Measurements from ENCODE around the gene CCDC57. TPM values are rescaled to one million over a fixed set of nuclear protein-coding genes. Genes with fewer than 3 reads are reported as not detected.
"Not testable (repeated sequence)": the region's sequence is repeated elsewhere in the genome, so short reads cannot be mapped to it uniquely, and the experiment has no call there.

Gene CCDC57, protein sequence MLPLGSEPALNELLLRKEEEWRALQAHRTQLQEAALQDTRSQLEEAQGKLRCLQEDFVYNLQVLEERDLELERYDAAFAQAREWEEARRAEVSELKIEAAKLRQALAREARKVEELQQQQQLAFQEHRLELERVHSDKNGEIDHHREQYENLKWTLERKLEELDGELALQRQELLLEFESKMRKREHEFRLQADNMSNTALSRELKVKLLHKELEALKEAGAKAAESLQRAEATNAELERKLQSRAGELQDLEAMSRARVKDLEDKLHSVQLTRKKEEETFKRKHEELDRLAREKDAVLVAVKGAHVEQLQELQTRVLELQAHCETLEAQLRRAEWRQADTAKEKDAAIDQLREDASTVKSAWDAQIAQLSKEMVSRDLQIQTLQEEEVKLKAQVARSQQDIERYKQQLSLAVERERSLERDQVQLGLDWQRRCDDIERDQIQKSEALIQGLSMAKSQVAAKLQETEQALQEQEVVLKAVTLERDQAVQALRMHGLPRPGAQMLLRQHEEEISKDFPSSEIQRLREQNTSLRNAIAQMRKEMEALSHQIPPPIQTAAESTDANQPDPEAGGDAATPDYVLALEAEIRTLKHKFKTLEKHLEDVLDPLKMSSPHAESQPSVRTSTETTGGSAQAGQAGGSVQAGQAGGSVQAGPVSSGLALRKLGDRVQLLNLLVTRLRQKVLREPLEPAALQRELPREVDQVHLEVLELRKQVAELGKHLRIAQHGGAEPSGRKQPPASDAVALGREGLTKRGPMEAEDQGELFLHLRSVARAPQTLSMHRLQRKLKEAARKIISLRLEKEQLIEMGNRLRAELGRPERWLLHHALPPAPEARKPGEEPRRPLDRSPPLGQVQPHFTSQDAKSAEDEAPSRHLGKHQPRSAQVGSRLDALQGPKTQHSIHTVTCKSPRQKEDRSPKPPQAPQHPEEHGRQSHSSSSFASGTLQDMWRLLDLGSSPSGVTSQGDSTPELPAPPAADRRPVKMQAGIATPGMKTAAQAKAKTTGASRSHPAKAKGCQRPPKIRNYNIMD
- 45.6 TPM for polyA plus RNA-seq
- long read RNA-seq, donor 1: 0 reads
- long read RNA-seq, donor 2, partial matches to known transcripts: 0 of 3 reads
- long read RNA-seq, donor 2, other reads (novel, unspliced or antisense): 0 of 3 reads
- long read RNA-seq, donor 3: 0 reads
- long read RNA-seq, donor 4: 0 reads
- long read RNA-seq, donor 5, partial matches to known transcripts: 0 of 4 reads
- long read RNA-seq, donor 5, other reads (novel, unspliced or antisense): 0 of 4 reads
- long read RNA-seq, donor 6, transcript CCDC57-219 (2 exons, 513 nt): major isoform, 6 of 11 reads
- long read RNA-seq, donor 6, partial matches to known transcripts: 0 of 11 reads
- long read RNA-seq, donor 6, other reads (novel, unspliced or antisense): 5 of 11 reads
- long read RNA-seq, donor 7, partial matches to known transcripts: 0 of 3 reads
- long read RNA-seq, donor 7, other reads (novel, unspliced or antisense): 0 of 3 reads
- long read RNA-seq, donor 8, partial matches to known transcripts: 0 of 3 reads
- long read RNA-seq, donor 8, other reads (novel, unspliced or antisense): 0 of 3 reads
- long read RNA-seq, donor 9, partial matches to known transcripts: 0 of 3 reads
- long read RNA-seq, donor 9, other reads (novel, unspliced or antisense): 0 of 3 reads
- long read RNA-seq, donor 10, partial matches to known transcripts: 0 of 2 reads
- long read RNA-seq, donor 10, other reads (novel, unspliced or antisense): 0 of 2 reads
- long read RNA-seq, donor 11, transcript CCDC57-219 (2 exons, 513 nt): major isoform, 7 of 7 reads
- long read RNA-seq, donor 11, partial matches to known transcripts: 0 of 7 reads
- long read RNA-seq, donor 11, other reads (novel, unspliced or antisense): 0 of 7 reads

DNA sequence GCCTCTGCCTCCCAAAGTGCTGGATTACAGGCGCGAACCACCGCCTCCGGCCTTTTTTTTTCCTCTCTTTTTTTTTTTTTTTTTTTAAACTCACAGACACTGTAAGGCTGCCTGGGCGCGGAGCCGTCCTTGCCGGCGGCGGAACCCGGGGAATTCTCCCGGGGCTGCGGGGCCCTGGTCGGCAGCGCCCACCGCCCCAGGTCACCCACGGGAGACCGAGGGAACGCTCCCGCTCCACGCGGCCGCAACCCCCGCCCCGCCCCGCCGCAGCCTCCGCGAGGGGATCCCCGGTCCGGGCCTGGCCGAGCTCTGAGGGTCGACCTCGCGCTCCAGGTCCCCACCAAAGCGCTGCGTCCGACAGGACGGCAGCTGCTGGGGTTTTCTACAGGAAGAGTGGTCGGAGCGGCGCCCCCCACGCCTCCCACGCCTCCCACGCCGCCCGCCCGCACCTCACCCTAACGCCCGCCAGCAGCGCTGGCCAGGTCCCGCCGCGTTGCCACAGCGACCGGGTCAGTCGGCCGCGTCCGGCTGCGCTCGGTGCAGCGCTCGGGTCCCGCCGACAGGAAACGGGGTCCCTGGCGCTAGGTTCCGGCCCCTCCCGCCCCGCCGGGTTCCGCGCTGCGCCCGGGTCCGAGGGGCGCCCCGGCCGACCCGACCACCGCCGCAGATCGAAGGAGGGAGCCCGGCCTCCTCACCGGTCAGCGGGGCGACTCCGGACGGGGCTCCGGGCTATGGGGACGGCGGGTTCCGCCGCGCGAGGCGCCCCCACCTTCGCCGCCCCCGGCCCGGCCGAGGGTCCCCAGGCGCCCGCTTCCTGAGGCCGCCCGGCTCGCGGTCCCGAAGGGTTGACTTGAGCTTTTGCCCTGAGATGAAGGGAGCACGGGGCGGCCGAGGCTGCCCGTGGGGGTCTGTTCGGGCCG is at the start of gene CCDC57:
CCDC57 (minus strand) TSS at position 512 of the 920 bp plus-strand sequence. CDS start 10,898 bp downstream, outside the sequence.
- Histone ChIP-seq H3K9me3 (ENCODE audit: control insufficient read depth, low read depth, low read length) (no peaks in the 10 kb centered on the region), H3K36me3 (ENCODE audit: control insufficient read depth, insufficient read depth, low read length) (no peaks in the 10 kb centered on the region), H3K4me1 (ENCODE audit: control insufficient read depth, insufficient read depth, low read length) (no peaks in the 10 kb centered on the region), H3K27me3 (ENCODE audit: control insufficient read depth, insufficient read depth, low read length) (no peaks in the 10 kb centered on the region), H3K27ac (ENCODE audit: low read length) (no peak within 1 kb of the TSS), H3K4me3 (ENCODE audit: low read length) (peak within 1 kb of the TSS; percentile 68)
- DNase-seq: peak; percentile 64 to 78
- no CpG with 5 or more reads among the region's 116 CpGs for WGBS (ENCODE audit: insufficient coverage, low lambda C conversion rate)

GRCh38 chr17:82262344-82262743 is 49.7 kb upstream of the CCDC57 start:
- peaks cover 86% of the 10 kb centered on the region for H3K36me3 ChIP-seq (ENCODE audit: control insufficient read depth, insufficient read depth, low read length)
- no CpG with 5 or more reads among the region's 4 CpGs for WGBS (ENCODE audit: insufficient coverage, low lambda C conversion rate)
- DNase-seq: no peak
- no peaks in the 10 kb centered on the region for H3K9me3 ChIP-seq (ENCODE audit: control insufficient read depth, low read depth, low read length)
- no peaks in the 10 kb centered on the region for H3K27me3 ChIP-seq (ENCODE audit: control insufficient read depth, insufficient read depth, low read length)
- H3K27ac ChIP-seq (ENCODE audit: low read length): no peak overlapping the region
- peaks cover 13% of the 10 kb centered on the region for H3K4me1 ChIP-seq (ENCODE audit: control insufficient read depth, insufficient read depth, low read length)
- H3K4me3 ChIP-seq (ENCODE audit: low read length): no peak overlapping the region

DNA sequence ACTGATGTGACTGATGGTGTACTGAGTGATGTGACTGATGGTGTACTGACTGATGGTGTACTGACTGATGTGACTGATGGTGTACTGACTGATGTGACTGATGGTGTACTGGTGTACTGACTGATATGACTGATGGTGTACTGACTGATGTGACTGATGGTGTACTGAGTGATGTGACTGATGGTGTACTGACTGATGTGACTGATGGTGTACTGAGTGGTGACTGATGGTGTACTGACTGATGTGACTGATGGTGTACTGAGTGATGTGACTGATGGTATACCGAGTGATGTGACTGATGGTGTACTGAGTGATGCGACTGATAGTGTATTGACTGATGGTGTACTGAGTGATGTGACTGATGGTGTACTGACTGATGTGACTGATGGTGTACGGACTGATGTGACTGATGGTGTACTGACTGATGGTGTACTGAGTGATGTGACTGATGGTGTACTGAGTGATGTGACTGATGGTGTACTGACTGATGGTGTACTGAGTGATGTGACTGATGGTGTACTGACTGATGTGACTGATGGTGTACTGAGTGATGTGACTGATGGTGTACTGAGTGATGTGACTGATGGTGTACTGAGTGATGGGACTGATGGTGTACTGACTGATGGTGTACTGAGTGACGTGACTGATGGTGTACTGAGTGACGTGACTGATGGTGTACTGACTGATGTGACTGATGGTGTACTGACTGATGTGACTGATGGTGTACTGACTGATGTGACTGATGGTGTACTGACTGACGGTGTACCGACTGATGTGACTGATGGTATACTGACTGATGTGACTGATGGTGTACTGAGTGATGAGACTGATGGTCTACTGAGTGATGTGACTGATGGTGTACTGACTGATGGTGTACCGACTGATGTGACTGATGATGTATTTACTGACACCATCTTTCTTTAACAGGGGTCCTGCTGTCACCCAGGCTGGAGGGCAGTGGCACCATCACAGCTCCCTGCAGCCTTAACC is 47.6 kb upstream of the CCDC57 start:
- not testable (repeated sequence) for H3K9me3 ChIP-seq (ENCODE audit: control insufficient read depth, low read depth, low read length)
- peaks cover 85% of the 10 kb centered on the region for H3K36me3 ChIP-seq (ENCODE audit: control insufficient read depth, insufficient read depth, low read length)
- WGBS (ENCODE audit: insufficient coverage, low lambda C conversion rate): 100% methylated on average over 2 of the region's 8 CpGs

GRCh38 chr17:82258555-82258954 is 45.9 kb upstream of the CCDC57 start:
- Histone ChIP-seq H3K27me3 (ENCODE audit: control insufficient read depth, insufficient read depth, low read length) (no peaks in the 10 kb centered on the region), H3K4me1 (ENCODE audit: control insufficient read depth, insufficient read depth, low read length) (no peaks in the 10 kb centered on the region), H3K4me3 (ENCODE audit: low read length) (no peak overlapping the region), H3K36me3 (ENCODE audit: control insufficient read depth, insufficient read depth, low read length) (peaks cover 76% of the 10 kb centered on the region), H3K27ac (ENCODE audit: low read length) (no peak overlapping the region), H3K9me3 (ENCODE audit: control insufficient read depth, low read depth, low read length) (peaks cover 13% of the 10 kb centered on the region)
- WGBS (ENCODE audit: insufficient coverage, low lambda C conversion rate): 86% methylated on average over 1 of the region's 5 CpGs
- DNase-seq: no peak

More for the DNA sequence above, 47.6 kb upstream of the CCDC57 start:
- H3K4me1 ChIP-seq (ENCODE audit: control insufficient read depth, insufficient read depth, low read length); H3K27me3 ChIP-seq (ENCODE audit: control insufficient read depth, insufficient read depth, low read length); H3K4me3 ChIP-seq (ENCODE audit: low read length); DNase-seq; H3K27ac ChIP-seq (ENCODE audit: low read length): not testable (repeated sequence)

DNA sequence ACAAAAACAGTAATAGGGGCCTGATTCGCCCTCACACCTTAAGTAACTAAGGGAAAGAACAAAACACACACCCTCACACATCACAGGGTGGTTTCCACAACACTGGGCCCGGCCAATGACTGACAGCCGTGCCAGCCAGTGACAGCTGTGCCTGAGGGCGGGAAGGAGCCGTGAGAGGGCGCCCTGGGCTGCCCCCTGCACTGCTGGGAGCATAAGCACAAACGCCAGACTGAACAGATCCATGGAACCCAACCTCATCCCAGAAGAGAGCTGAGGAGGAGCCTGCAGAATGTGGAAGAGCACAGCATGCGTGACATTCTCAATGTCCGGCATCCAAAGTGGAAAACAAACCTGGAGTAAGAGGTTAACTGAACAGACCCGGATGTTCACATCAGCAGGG is 44.8 kb upstream of the CCDC57 start:
- Histone ChIP-seq H3K4me3 (ENCODE audit: low read length) (no peak overlapping the region), H3K4me1 (ENCODE audit: control insufficient read depth, insufficient read depth, low read length) (no peaks in the 10 kb centered on the region), H3K27me3 (ENCODE audit: control insufficient read depth, insufficient read depth, low read length) (no peaks in the 10 kb centered on the region), H3K36me3 (ENCODE audit: control insufficient read depth, insufficient read depth, low read length) (peaks cover 77% of the 10 kb centered on the region), H3K9me3 (ENCODE audit: control insufficient read depth, low read depth, low read length) (peaks cover 13% of the 10 kb centered on the region), H3K27ac (ENCODE audit: low read length) (no peak overlapping the region)
- no CpG with 5 or more reads among the region's 10 CpGs for WGBS (ENCODE audit: insufficient coverage, low lambda C conversion rate)
- peak in 1 of 2 donors; percentile 38 for DNase-seq

DNA sequence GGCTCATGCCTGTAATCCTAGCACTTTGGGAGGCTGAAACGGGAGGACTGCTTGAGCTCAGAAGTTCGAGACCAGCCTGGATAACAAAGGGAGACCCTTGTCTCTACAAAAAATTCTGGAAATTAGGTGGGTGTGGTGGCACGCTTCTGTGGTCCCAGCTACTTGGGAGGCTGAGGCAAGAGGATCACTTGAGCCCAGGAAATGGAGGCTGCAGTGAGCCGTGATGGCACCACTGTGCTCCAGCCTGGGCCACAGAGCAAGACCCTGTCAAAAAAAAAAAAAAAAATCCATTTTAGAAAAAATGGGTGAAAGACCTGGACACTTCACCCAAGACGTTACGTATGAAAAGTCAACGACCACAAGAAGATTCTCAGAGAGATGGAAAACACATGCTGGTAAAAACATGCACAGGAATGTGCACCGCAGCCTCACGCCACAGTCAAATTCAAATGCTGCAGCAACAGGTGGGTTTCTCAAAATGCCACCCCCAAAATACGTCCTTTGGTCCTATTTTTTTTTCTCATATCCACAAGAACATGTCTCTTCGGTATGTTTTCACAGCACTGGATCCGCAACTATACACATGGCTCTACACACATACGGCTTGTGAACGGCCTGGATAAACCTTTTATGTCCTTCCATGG is 43.7 kb upstream of the CCDC57 start:
- Histone ChIP-seq H3K4me3 (ENCODE audit: low read length) (no peak overlapping the region), H3K9me3 (ENCODE audit: control insufficient read depth, low read depth, low read length) (peaks cover 13% of the 10 kb centered on the region), H3K27me3 (ENCODE audit: control insufficient read depth, insufficient read depth, low read length) (no peaks in the 10 kb centered on the region), H3K36me3 (ENCODE audit: control insufficient read depth, insufficient read depth, low read length) (peaks cover 78% of the 10 kb centered on the region), H3K4me1 (ENCODE audit: control insufficient read depth, insufficient read depth, low read length) (no peaks in the 10 kb centered on the region), H3K27ac (ENCODE audit: low read length) (no peak overlapping the region)
- 96% methylated on average over 5 of the region's 14 CpGs for WGBS (ENCODE audit: insufficient coverage, low lambda C conversion rate)
- DNase-seq: no peak

DNA sequence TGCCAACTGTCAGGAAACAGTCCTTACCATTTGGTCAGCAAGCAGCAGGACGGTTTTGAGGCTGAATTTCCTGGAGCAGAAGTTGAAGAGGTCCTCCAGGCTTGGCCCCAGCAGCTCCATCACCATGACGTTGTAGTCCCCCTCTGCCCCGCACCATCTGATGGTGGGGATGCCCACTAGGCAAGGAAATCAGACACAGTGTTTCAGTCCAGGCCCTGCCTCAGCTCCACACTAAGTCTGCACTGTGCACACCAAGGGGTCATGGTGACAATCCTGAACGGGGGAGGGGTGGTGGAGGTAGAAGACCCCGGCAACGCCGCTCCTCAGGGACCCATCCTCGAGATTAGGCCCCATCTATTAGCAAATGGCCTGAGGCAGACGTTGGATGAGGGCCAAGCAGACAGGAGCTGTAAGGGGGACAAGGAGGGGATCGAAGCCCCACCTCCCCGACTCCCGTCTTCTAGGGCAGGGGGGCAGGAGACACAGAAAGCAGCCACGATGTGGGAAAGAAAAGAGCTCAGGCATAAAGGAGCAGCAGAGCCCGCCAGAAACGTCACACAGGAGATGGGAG is 42.8 kb upstream of the CCDC57 start:
- Histone ChIP-seq H3K27me3 (ENCODE audit: control insufficient read depth, insufficient read depth, low read length) (no peaks in the 10 kb centered on the region), H3K9me3 (ENCODE audit: control insufficient read depth, low read depth, low read length) (peaks cover 13% of the 10 kb centered on the region), H3K4me1 (ENCODE audit: control insufficient read depth, insufficient read depth, low read length) (no peaks in the 10 kb centered on the region), H3K4me3 (ENCODE audit: low read length) (no peak overlapping the region), H3K36me3 (ENCODE audit: control insufficient read depth, insufficient read depth, low read length) (peaks cover 78% of the 10 kb centered on the region), H3K27ac (ENCODE audit: low read length) (no peak overlapping the region)
- DNase-seq: no peak
- WGBS (ENCODE audit: insufficient coverage, low lambda C conversion rate): 67% methylated on average over 1 of the region's 15 CpGs

Data from large intestine (tissue), 12 donors.